HG03575 (cell line): ENCODE measurements around the gene TAX1BP1.

Source experiments
- ATAC-seq: cut with Tn5 transposase; IDR thresholded peaks from one replicate; pipeline ENCODE4 v1.9.1; 2021; ENCODE audit not compliant: unreplicated experiment, insufficient number of reproducible peaks, low FRiP score; ENCODE audit errors: extremely low read depth

The TAX1BP1 gene

GRCh38 chr7:27771111-27771510 is 31.1 kb downstream of the TAX1BP1 start:
- ATAC-seq = no peak

- no peak for ATAC-seq
Observed at GRCh38 chr7:27774717-27775328, 34.9 kb downstream of the TAX1BP1 start.

GRCh38 chr7:27775782-27776181 is 35.8 kb downstream of the TAX1BP1 start:
- ATAC-seq = no peak

GRCh38 chr7:27777662-27778061 is 37.7 kb downstream of the TAX1BP1 start:
- no peak for ATAC-seq

GRCh38 chr7:27779873-27780272 is 39.9 kb downstream of the TAX1BP1 start:
- no peak for ATAC-seq

GRCh38 chr7:27781188-27781587 is 41.2 kb downstream of the TAX1BP1 start:
- no peak for ATAC-seq

GRCh38 chr7:27782849-27783248 is 42.9 kb downstream of the TAX1BP1 start:
- ATAC-seq = no peak

- ATAC-seq = no peak
Observed at GRCh38 chr7:27784399-27785053, 44.6 kb downstream of the TAX1BP1 start.

GRCh38 chr7:27788437-27788836 is 48.5 kb downstream of the TAX1BP1 start:
- ATAC-seq = no peak

GRCh38 chr7:27793780-27794179 is 53.8 kb downstream of the TAX1BP1 start:
- no peak for ATAC-seq

GRCh38 chr7:27795977-27796376 is 56.0 kb downstream of the TAX1BP1 start:
- no peak for ATAC-seq

- ATAC-seq = no peak
Observed at GRCh38 chr7:27799212-27799611, 59.2 kb downstream of the TAX1BP1 start.

GRCh38 chr7:27802999-27803398 is 63.0 kb downstream of the TAX1BP1 start:
- ATAC-seq = no peak

GRCh38 chr7:27804139-27804538 is 64.2 kb downstream of the TAX1BP1 start:
- no peak for ATAC-seq

- no peak for ATAC-seq
Observed at GRCh38 chr7:27808626-27809025, 68.7 kb downstream of the TAX1BP1 start.

- no peak for ATAC-seq
Observed at GRCh38 chr7:27810186-27810585, 70.2 kb downstream of the TAX1BP1 start.

- no peak for ATAC-seq
Observed at GRCh38 chr7:27812706-27813105, 72.7 kb downstream of the TAX1BP1 start.

- no peak for ATAC-seq
Observed at GRCh38 chr7:27822245-27822644, 82.3 kb downstream of the TAX1BP1 start.

- ATAC-seq = no peak
Observed at GRCh38 chr7:27825891-27826290, 85.9 kb downstream of the TAX1BP1 start.

- ATAC-seq = no peak
Observed at GRCh38 chr7:27826357-27826756, 86.4 kb downstream of the TAX1BP1 start.
